Measurements from ENCODE around the gene RABGAP1L.

Gene RABGAP1L

GRCh38 chr1:175003521-175003920 is 844.2 kb downstream of the RABGAP1L start:
- H3K4me3 ChIP-seq (ENCODE audit: low read depth, low read length) = no peak overlapping the region
- H3K9me3 ChIP-seq (ENCODE audit: control insufficient read depth, insufficient read depth, low read depth, low read length) = no peaks in the 10 kb centered on the region
- H3K4me1 ChIP-seq (ENCODE audit: control insufficient read depth, insufficient read depth, low read length) = no peaks in the 10 kb centered on the region
- H3K27ac ChIP-seq (ENCODE audit: extremely low read depth, low read depth, low read length) = no peak overlapping the region
- ChIA-PET POLR2A (interaction anchor here (2.9 kb wide), 1 partner anchor 19 kb away, joined by 10 read pairs; the partner anchor contains the start of gene MRPS14), CTCF (interaction anchor here (1.0 kb wide), 1 partner anchor 149 kb away, joined by 4 read pairs; no protein-coding TSS in a partner anchor)
- TF ChIP-seq PRDM6 (tag by site-specific recombination; IDR thresholded peaks at IDR 0.05) (peak; percentile 66), ZFP41 (tag by site-specific recombination; IDR thresholded peaks at IDR 0.05; ENCODE audit: borderline replicate concordance) (no peak)
- peaks cover 11 to 41% of the 10 kb centered on the region in 2 experiments for H3K36me3 ChIP-seq (ENCODE audit: control insufficient read depth in 2 of 2, insufficient read depth in 1 of 2, low read length in 2 of 2)

GRCh38 chr1:175005085-175005783 is 845.9 kb downstream of the RABGAP1L start:
- no peak for TF ChIP-seq GLIS2 (tag by site-specific recombination; IDR thresholded peaks at IDR 0.05)
- TF ChIP-seq ZBTB44 (tag by site-specific recombination; IDR thresholded peaks at IDR 0.05) = no peak
- TF ChIP-seq ZNF600 (tag by site-specific recombination; IDR thresholded peaks at IDR 0.05) = no peak
- TF ChIP-seq ZSCAN16 (tag by site-specific recombination; IDR thresholded peaks at IDR 0.05) = no peak
- TF ChIP-seq OSR2 (tag by site-specific recombination; IDR thresholded peaks at IDR 0.05) = no peak
- Histone ChIP-seq H3K36me3 (ENCODE audit: control insufficient read depth in 2 of 2, insufficient read depth in 1 of 2, low read length in 2 of 2) (peaks cover 19 to 58% of the 10 kb centered on the region in 2 experiments), H3K9me3 (ENCODE audit: control insufficient read depth, insufficient read depth, low read depth, low read length) (no peaks in the 10 kb centered on the region), H3K4me3 (ENCODE audit: low read depth, low read length) (no peak overlapping the region), H3K4me1 (ENCODE audit: control insufficient read depth, insufficient read depth, low read length) (no peaks in the 10 kb centered on the region), H3K27ac (ENCODE audit: extremely low read depth, low read depth, low read length) (no peak overlapping the region)
- ChIA-PET CTCF (no interaction called here), POLR2A (no interaction called here)

- H3K36me3 ChIP-seq (ENCODE audit: control insufficient read depth in 2 of 2, insufficient read depth in 1 of 2, low read length in 2 of 2) = peaks cover 43 to 100% of the 10 kb centered on the region in 2 experiments
- CTCF ChIA-PET = interaction anchor here (0.9 kb wide), 1 partner anchor 20 kb away, joined by 4 read pairs; no protein-coding TSS in a partner anchor
- TF ChIP-seq ZNF701 (tag by site-specific recombination; IDR thresholded peaks at IDR 0.05) = no peak
- TF ChIP-seq ZNF362 (tag by site-specific recombination; IDR thresholded peaks at IDR 0.05) = peak; percentile 46; the same call in 1 of the 2 replicates
These were observed 850.2 kb downstream of the RABGAP1L start for GRCh38 chr1:175009532-175009931.

GRCh38 chr1:175013445-175013844 is 854.1 kb downstream of the RABGAP1L start:
- TF ChIP-seq ZNF501 (tag by site-specific recombination; IDR thresholded peaks at IDR 0.05) (no peak), ZBTB6 (tag by site-specific recombination; IDR thresholded peaks at IDR 0.05) (no peak), ATF2 (tag by site-specific recombination; IDR thresholded peaks at IDR 0.05; ENCODE audit: low read depth) (peak; percentile 80), ZNF24 (tag by site-specific recombination; IDR thresholded peaks at IDR 0.05) (no peak), ZNF416 (tag by site-specific recombination; IDR thresholded peaks at IDR 0.05) (no peak)
- Histone ChIP-seq H3K4me3 (ENCODE audit: low read depth, low read length) (no peak overlapping the region), H3K4me1 (ENCODE audit: control insufficient read depth, insufficient read depth, low read length) (no peaks in the 10 kb centered on the region), H3K9me3 (ENCODE audit: control insufficient read depth, insufficient read depth, low read depth, low read length) (no peaks in the 10 kb centered on the region), H3K36me3 (ENCODE audit: control insufficient read depth in 2 of 2, insufficient read depth in 1 of 2, low read length in 2 of 2) (peaks cover 62 to 100% of the 10 kb centered on the region in 2 experiments), H3K27ac (ENCODE audit: extremely low read depth, low read depth, low read length) (no peak overlapping the region)
- ChIA-PET CTCF (no interaction called here), POLR2A (interaction anchor here (1.7 kb wide), 1 partner anchor 13 kb away, joined by 6 read pairs; no protein-coding TSS in a partner anchor)

More at GRCh38 chr1:175009532-175009931, 850.2 kb downstream of the RABGAP1L start:
- no peak overlapping the region for H3K4me3 ChIP-seq (ENCODE audit: low read depth, low read length)
- H3K27ac ChIP-seq (ENCODE audit: extremely low read depth, low read depth, low read length) = no peak overlapping the region
- H3K9me3 ChIP-seq (ENCODE audit: control insufficient read depth, insufficient read depth, low read depth, low read length) = no peaks in the 10 kb centered on the region
- POLR2A ChIA-PET = no interaction called here
- no peaks in the 10 kb centered on the region for H3K4me1 ChIP-seq (ENCODE audit: control insufficient read depth, insufficient read depth, low read length)

Data from HEK293 (cell line).